A549 (cell line): Measurements from ENCODE around the gene RAI14. TPM values are rescaled to one million over a fixed set of nuclear protein-coding genes. Genes with fewer than 3 reads are reported as not detected.

ENCODE experiments used
- ATAC-seq, 2 experiments: fragments of 200-7000 bp in 1 of 2; fragments of >200 bp in 1 of 2; cut with Nextera tagmentation in 1 of 2; cut with Tn5 transposase in 1 of 2; 3 replicates each; pipeline versions ENCODE4 v1.8.0 to v1.9.1; 2018 to 2020; ENCODE audit warnings: mild to moderate bottlenecking in 1 of 2, moderate library complexity in 1 of 2
- CTCF ChIA-PET: fragments of 300-600 bp; sonication (Branson Sonifier 250); formaldehyde crosslinking; extraction: SDS; loops from one replicate; lab custom pipeline; 2021; ENCODE audit warnings: antibody characterized with exemption, inconsistent platforms; lab: Yijun Ruan, JAX
- POLR2A ChIA-PET: fragments of 350-600 bp; formaldehyde crosslinking; extraction: SDS; loops from one replicate; lab custom pipeline; 2021; ENCODE audit warnings: antibody characterized with exemption, inconsistent platforms; lab: Yijun Ruan, JAX
- DNase-seq, 2 experiments: peaks; one replicate each; pipeline versions ENCODE4 v3.0.0 to v3.0.0-alpha.2; 2011 to 2016; ENCODE audit warnings: low read depth in 1 of 2, low spot score in 1 of 2
- FAIRE-seq: peaks from 2 replicates; lab custom pipeline; 2011; peaks lifted over from hg19 to GRCh38; lab: Jason Lieb, UNC
- H3K27ac ChIP-seq, 2 experiments: fragments of >200 bp; sonication (Bioruptor Twin); formaldehyde crosslinking; 3 replicates each; pipeline ENCODE4 v1.5.1; 2016 to 2017
- H3K4me1 ChIP-seq: fragments of >200 bp; sonication (Bioruptor Twin); formaldehyde crosslinking; 3 replicates; pipeline ENCODE4 v1.6.1; 2016
- H3K4me2 ChIP-seq: fragments of >200 bp; sonication (Bioruptor Twin); formaldehyde crosslinking; 3 replicates; pipeline ENCODE4 v1.6.1; 2016
- H3K4me3 ChIP-seq: fragments of >200 bp; sonication (Bioruptor Twin); formaldehyde crosslinking; 3 replicates; pipeline ENCODE4 v1.5.1; 2016
- H3K9me3 ChIP-seq: fragments of >200 bp; sonication (Bioruptor Twin); formaldehyde crosslinking; 3 replicates; pipeline ENCODE4 v1.6.1; 2016
- CBX8 ChIP-seq: fragments of 200-600 bp; sonication (generic); IDR thresholded peaks from 2 replicates; pipeline ENCODE4 v1.6.1; 2016
- CEBPB ChIP-seq, 2 experiments: fragments of >200 bp in 1 of 2; sonication (Bioruptor Twin) in 1 of 2; formaldehyde crosslinking in 1 of 2; IDR thresholded peaks; 2 replicates each; pipeline ENCODE4 v1.6.1; 2012 to 2016
- EHF ChIP-seq: fragments of 250-450 bp; sonication (Bioruptor Pico); IDR thresholded peaks from 2 replicates; pipeline ENCODE4 v1.5.0; 2020; ENCODE audit warnings: mild to moderate bottlenecking
- ESRRA ChIP-seq: fragments of 150-350 bp; IDR thresholded peaks from 2 replicates; pipeline ENCODE4 v1.6.1; 2014; ENCODE audit warnings: mild to moderate bottlenecking, low read length, borderline replicate concordance
- HES2 ChIP-seq: fragments of >200 bp; sonication (Bioruptor Twin); formaldehyde crosslinking; IDR thresholded peaks from 2 replicates; pipeline ENCODE4 v1.6.1; 2016
- HEYL ChIP-seq: fragments of 250-450 bp; sonication (Bioruptor Pico); IDR thresholded peaks from 2 replicates; pipeline ENCODE4 v1.8.0; 2021; ENCODE audit warnings: mild to moderate bottlenecking, moderate library complexity
- HOXB13 ChIP-seq: fragments of 250-450 bp; sonication (Bioruptor Pico); IDR thresholded peaks from 2 replicates; pipeline ENCODE4 v1.5.0; 2020; ENCODE audit warnings: low read depth, mild to moderate bottlenecking, moderate library complexity
- HOXB5 ChIP-seq: fragments of 250-450 bp; sonication (Bioruptor Pico); IDR thresholded peaks from 2 replicates; pipeline ENCODE4 v1.5.0; 2020; ENCODE audit warnings: mild to moderate bottlenecking, moderate library complexity
- JUNB ChIP-seq: fragments of >200 bp; sonication (Bioruptor Twin); formaldehyde crosslinking; IDR thresholded peaks from 2 replicates; pipeline ENCODE4 v1.6.1; 2016
- KDM5A ChIP-seq: fragments of 200-600 bp; sonication (generic); IDR thresholded peaks from 2 replicates; pipeline ENCODE4 v1.6.1; 2016; ENCODE audit warnings: antibody characterized with exemption, mild to moderate bottlenecking
- MAX ChIP-seq: IDR thresholded peaks from 2 replicates; pipeline ENCODE4 v1.6.1; 2012
- MAZ ChIP-seq: fragments of 150-350 bp; IDR thresholded peaks from 2 replicates; pipeline ENCODE4 v1.6.1; 2014; ENCODE audit warnings: antibody characterized with exemption, low read depth, low read length, borderline replicate concordance
- NFE2L2 ChIP-seq: fragments of 150-350 bp; conservative IDR thresholded peaks from 2 replicates; pipeline ENCODE4 v1.6.1; 2014; ENCODE audit warnings: low read length
- NPAS2 ChIP-seq: fragments of 250-450 bp; sonication (Bioruptor Pico); IDR thresholded peaks from 2 replicates; pipeline ENCODE4 v1.8.0; 2022; ENCODE audit warnings: mild to moderate bottlenecking, moderate library complexity, borderline replicate concordance
- NR3C1 ChIP-seq: fragments of >200 bp; sonication (Bioruptor Twin); formaldehyde crosslinking; IDR thresholded peaks from 3 replicates; pipeline ENCODE4 v1.6.1; 2017
- PHF8 ChIP-seq: fragments of 200-600 bp; sonication (generic); IDR thresholded peaks from 2 replicates; pipeline ENCODE4 v1.6.1; 2016; ENCODE audit warnings: low read depth, mild to moderate bottlenecking, antibody characterized with exemption, moderate library complexity, borderline replicate concordance
- POLR2A ChIP-seq: IDR thresholded peaks from 2 replicates; pipeline ENCODE4 v1.6.1; 2012; ENCODE audit warnings: mild to moderate bottlenecking, low read length
- RAD21 ChIP-seq, 2 experiments: fragments of >200 bp in 1 of 2; sonication (Bioruptor Twin) in 1 of 2; formaldehyde crosslinking in 1 of 2; IDR thresholded peaks in 1 of 2; conservative IDR thresholded peaks in 1 of 2; 2 replicates in 1 of 2; 3 replicates in 1 of 2; pipeline ENCODE4 v1.6.1; 2012 to 2018; ENCODE audit warnings: inconsistent platforms in 1 of 2
- RCOR1 ChIP-seq: fragments of 150-350 bp; IDR thresholded peaks from 2 replicates; pipeline ENCODE4 v1.6.1; 2014; ENCODE audit warnings: antibody characterized with exemption, low read length, low read depth
- RNF2 ChIP-seq: fragments of 200-600 bp; sonication (generic); IDR thresholded peaks from 2 replicates; pipeline ENCODE4 v1.6.1; 2016; ENCODE audit warnings: low read depth, mild to moderate bottlenecking, antibody characterized with exemption, moderate library complexity, borderline replicate concordance
- SMC3 ChIP-seq: fragments of >200 bp; sonication (Bioruptor Twin); formaldehyde crosslinking; IDR thresholded peaks from 3 replicates; pipeline ENCODE4 v1.6.1; 2018; ENCODE audit warnings: inconsistent platforms
- SREBF2 ChIP-seq: fragments of 450-650 bp; IDR thresholded peaks from 2 replicates; pipeline ENCODE4 v1.6.1; 2014; ENCODE audit warnings: mild to moderate bottlenecking, moderate library complexity
- TFCP2L1 ChIP-seq: fragments of 250-450 bp; sonication (Bioruptor Pico); IDR thresholded peaks from 2 replicates; pipeline ENCODE4 v1.5.0; 2021; ENCODE audit warnings: mild to moderate bottlenecking
- ZC3H11A ChIP-seq: fragments of 450-650 bp; IDR thresholded peaks from 2 replicates; pipeline ENCODE4 v1.6.1; 2014; ENCODE audit warnings: antibody characterized with exemption, mild to moderate bottlenecking
- ZNF302 ChIP-seq: fragments of 250-450 bp; sonication (Bioruptor Pico); IDR thresholded peaks from 2 replicates; pipeline ENCODE4 v1.9.0; 2021; ENCODE audit warnings: inconsistent platforms, mild to moderate bottlenecking, moderate library complexity
- WGBS: methylation state at CpG from one replicate; pipeline ENCODE4 v1.1.6; 2017; ENCODE audit errors: missing lambda C conversion rate; 5-methylcytosine and 5-hydroxymethylcytosine counted together
- polyA plus RNA-seq, 4 experiments: library from polyadenylated mRNA; depleted of rRNA in 3 of 4; stranded (reverse); fragments of >200 nt; fragmentation: RNase III in 1 of 4; extraction: RNeasy Plus Mini Kit Qiagen cat#74134 plus additional on column Dnase treatment in 1 of 4; gene quantifications; 2 replicates in 3 of 4; 3 replicates in 1 of 4; pipeline ENCODE4 v1.2.3, GENCODE V29; 2011 to 2017
- TF ChIP-seq, protein P1 (sequence below): fragments of 150-350 bp; IDR thresholded peaks from 2 replicates; pipeline ENCODE4 v1.6.1; 2014; ENCODE audit warnings: low read depth, mild to moderate bottlenecking, low read length

RAI14 gene
- polyA plus RNA-seq, 2 of the 4 experiments (the other 2 are of a cell fraction): 71.9 to 97.7 TPM

- ATAC-seq (no peak), FAIRE-seq (no peak), DNase-seq (no peak)
- H3K4me3 ChIP-seq: no peak overlapping the region
- no peak overlapping the region for H3K27ac ChIP-seq
- H3K4me2 ChIP-seq: no peak overlapping the region
- POLR2A ChIA-PET: no interaction called here
- H3K9me3 ChIP-seq: no peaks in the 10 kb centered on the region
- 70% methylated on average over 4 of the region's 4 CpGs for WGBS
- CTCF ChIA-PET: no interaction called here
- TF ChIP-seq NFE2L2 (no peak), NR3C1 (no peak), KDM5A (no peak), RCOR1 (no peak), NPAS2 (CRISPR knock-in tag) (no peak), HES2 (no peak), HEYL (CRISPR knock-in tag) (no peak), CBX8 (no peak), POLR2A (no peak), MAX (no peak), JUNB (no peak), TFCP2L1 (CRISPR knock-in tag) (no peak), MAZ (no peak), PHF8 (no peak)
- no peaks in the 10 kb centered on the region for H3K4me1 ChIP-seq
Measured at GRCh38 chr5:34854459-34855174, 198.5 kb downstream of the RAI14 start.

- no peak overlapping the region for H3K4me3 ChIP-seq
- TF ChIP-seq ESRRA: no peak
- no peak for TF ChIP-seq ZC3H11A
- no peak for TF ChIP-seq CEBPB (IDR thresholded peaks at IDR 0.05)
- no peak for TF ChIP-seq RNF2
- TF ChIP-seq HOXB5: no peak
- TF ChIP-seq, protein P1, sequence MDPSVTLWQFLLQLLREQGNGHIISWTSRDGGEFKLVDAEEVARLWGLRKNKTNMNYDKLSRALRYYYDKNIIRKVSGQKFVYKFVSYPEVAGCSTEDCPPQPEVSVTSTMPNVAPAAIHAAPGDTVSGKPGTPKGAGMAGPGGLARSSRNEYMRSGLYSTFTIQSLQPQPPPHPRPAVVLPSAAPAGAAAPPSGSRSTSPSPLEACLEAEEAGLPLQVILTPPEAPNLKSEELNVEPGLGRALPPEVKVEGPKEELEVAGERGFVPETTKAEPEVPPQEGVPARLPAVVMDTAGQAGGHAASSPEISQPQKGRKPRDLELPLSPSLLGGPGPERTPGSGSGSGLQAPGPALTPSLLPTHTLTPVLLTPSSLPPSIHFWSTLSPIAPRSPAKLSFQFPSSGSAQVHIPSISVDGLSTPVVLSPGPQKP: no peak
- TF ChIP-seq SMC3: no peak
- no peak for TF ChIP-seq RAD21 (conservative IDR thresholded peaks at IDR 0.05 in 1 of 2, IDR thresholded peaks at IDR 0.05 in 1 of 2)
- no peak for TF ChIP-seq HOXB13 (CRISPR knock-in tag)
- TF ChIP-seq ZNF302 (CRISPR knock-in tag): no peak
- TF ChIP-seq JUNB: no peak
- TF ChIP-seq EHF (CRISPR knock-in tag): no peak
- no peak for TF ChIP-seq HES2
- no peak for TF ChIP-seq NPAS2 (CRISPR knock-in tag)
- TF ChIP-seq SREBF2: no peak
- TF ChIP-seq MAX: no peak
- CTCF ChIA-PET: no interaction called here
- DNase-seq: no peak
- no peaks in the 10 kb centered on the region for H3K9me3 ChIP-seq
- ATAC-seq: no peak
- WGBS: 64% methylated on average over 3 of the region's 3 CpGs
- FAIRE-seq: no peak
- no peaks in the 10 kb centered on the region for H3K4me1 ChIP-seq
- H3K4me2 ChIP-seq: no peak overlapping the region
- no peak overlapping the region for H3K27ac ChIP-seq
- POLR2A ChIA-PET: no interaction called here
Measured at GRCh38 chr5:34857161-34857560, 201.0 kb downstream of the RAI14 start.
